NT2/D1 (cell line): ENCODE measurements around the gene SPATA46.

Experiments
- DNase-seq: peaks from one replicate; pipeline ENCODE4 v3.0.0-alpha.2; 2011; ENCODE audit warnings: low read depth, low spot score
- H3K27me3 ChIP-seq: 2 replicates; pipeline ENCODE4 v1.6.0; 2011; ENCODE audit warnings: mild to moderate bottlenecking; ENCODE audit not compliant: insufficient read length, insufficient read depth
- H3K36me3 ChIP-seq: 2 replicates; pipeline ENCODE4 v1.6.1; 2011; ENCODE audit warnings: mild to moderate bottlenecking, low read length, mixed read lengths; ENCODE audit not compliant: insufficient read depth, insufficient read length
- H3K4me1 ChIP-seq: 2 replicates; pipeline ENCODE4 v1.5.1; 2011; ENCODE audit not compliant: insufficient read depth, insufficient read length
- H3K4me3 ChIP-seq: 2 replicates; pipeline ENCODE4 v1.5.1; 2011; ENCODE audit warnings: low read depth; ENCODE audit not compliant: insufficient read length
- H3K9ac ChIP-seq: 2 replicates; pipeline ENCODE4 v1.6.0; 2011; ENCODE audit warnings: low read depth; ENCODE audit not compliant: insufficient read length
- H3K9me3 ChIP-seq: 2 replicates; pipeline ENCODE4 v1.5.1; 2011; ENCODE audit warnings: mild to moderate bottlenecking, low read length; ENCODE audit not compliant: insufficient read depth
- SUZ12 ChIP-seq: IDR thresholded peaks from 2 replicates; pipeline ENCODE4 v1.6.1; 2011; ENCODE audit not compliant: insufficient read length, insufficient read depth; ENCODE audit errors: extremely low read depth
- YY1 ChIP-seq: IDR thresholded peaks from 2 replicates; pipeline ENCODE4 v1.6.1; 2011; ENCODE audit not compliant: insufficient read length, insufficient read depth
- ZNF274 ChIP-seq: IDR thresholded peaks from 2 replicates; pipeline ENCODE4 v1.6.1; 2011; ENCODE audit warnings: mild to moderate bottlenecking, low read depth, low read length

The SPATA46 gene

DNA sequence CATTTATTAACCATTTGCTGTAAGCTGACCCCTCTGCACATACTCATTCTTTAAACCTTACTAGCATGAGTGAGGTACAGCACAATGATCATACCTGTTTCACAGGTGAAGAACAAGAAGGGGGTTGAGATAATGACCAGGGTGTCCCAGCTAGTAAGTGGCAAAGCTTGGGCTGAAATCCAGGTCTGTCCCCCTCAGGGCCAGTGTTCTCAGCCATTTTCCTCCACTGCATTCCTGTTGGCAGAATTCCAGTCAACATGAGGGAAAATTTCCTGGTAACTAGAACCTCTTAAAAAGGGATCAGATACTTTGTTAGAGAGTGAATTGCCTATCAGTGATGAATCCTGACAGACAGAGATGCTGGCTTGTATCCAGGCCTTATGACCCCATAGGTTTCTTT, 48.1 kb downstream of the SPATA46 start:
- DNase-seq, result no peak
- Histone ChIP-seq H3K36me3 (no peaks in the 10 kb centered on the region), H3K4me3 (no peak overlapping the region), H3K9ac (no peak overlapping the region), H3K4me1 (no peaks in the 10 kb centered on the region), H3K9me3 (no peaks in the 10 kb centered on the region), H3K27me3 (no peaks in the 10 kb centered on the region)
- TF ChIP-seq ZNF274 (no peak), SUZ12 (no peak), YY1 (no peak)

DNA sequence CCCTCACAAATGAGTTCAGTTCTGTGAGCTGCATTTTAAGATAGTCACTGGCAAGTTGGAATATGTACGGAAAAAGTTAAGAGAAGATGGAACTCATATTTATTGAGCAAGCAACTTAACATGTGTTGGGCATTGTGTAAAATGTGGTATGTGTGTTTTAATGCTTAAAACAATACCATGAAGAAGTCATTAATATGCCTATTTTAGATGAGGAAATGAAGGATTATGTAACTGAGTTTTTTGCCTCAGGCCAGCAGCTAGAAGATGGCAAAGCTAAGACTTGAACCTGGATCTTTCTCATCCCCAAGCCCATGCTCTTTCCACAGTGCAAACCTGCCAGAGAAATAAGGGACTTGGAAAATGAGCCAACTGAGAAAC, 48.9 kb downstream of the SPATA46 start:
- no peaks in the 10 kb centered on the region for H3K4me1 ChIP-seq
- H3K36me3 ChIP-seq, result no peaks in the 10 kb centered on the region
- no peak overlapping the region for H3K9ac ChIP-seq
- TF ChIP-seq YY1 (no peak), SUZ12 (no peak), ZNF274 (no peak)
- no peak overlapping the region for H3K4me3 ChIP-seq
- no peaks in the 10 kb centered on the region for H3K9me3 ChIP-seq
- no peaks in the 10 kb centered on the region for H3K27me3 ChIP-seq
- DNase-seq, result no peak

DNA sequence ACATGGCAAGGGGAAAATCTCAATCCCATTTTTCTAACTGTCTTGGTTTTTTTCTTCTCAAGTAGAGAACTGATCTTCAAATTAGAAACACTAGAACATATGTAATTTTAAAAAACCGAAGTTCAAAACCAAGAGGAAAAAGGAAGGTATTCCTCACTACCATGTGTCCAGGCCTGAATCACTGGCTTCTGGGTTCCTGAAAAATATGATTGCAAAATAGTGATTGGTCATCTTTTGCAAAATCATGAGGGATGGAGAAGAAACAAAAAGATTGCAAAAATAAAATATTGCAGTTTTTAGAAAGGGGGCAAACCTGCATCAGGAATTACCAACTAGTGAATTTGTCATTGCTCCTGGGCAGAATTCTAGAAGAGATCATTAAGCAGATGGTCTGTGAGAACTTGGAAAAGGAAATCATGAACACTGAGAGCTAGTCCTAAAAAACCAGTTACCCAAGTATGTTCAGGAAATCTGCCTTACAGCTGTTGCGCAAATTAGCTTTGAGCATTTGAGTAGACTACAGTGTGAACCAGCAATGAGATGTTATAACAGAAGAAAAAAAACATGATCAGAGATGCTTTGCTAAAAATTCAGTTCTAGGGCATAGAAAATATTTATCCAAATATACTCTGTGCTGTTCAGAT, 49.4 kb downstream of the SPATA46 start:
- Histone ChIP-seq H3K27me3 (no peaks in the 10 kb centered on the region), H3K9me3 (no peaks in the 10 kb centered on the region), H3K4me1 (no peaks in the 10 kb centered on the region), H3K4me3 (no peak overlapping the region), H3K9ac (no peak overlapping the region), H3K36me3 (no peaks in the 10 kb centered on the region)
- TF ChIP-seq ZNF274 (no peak), YY1 (no peak), SUZ12 (no peak)
- DNase-seq, result no peak

DNA sequence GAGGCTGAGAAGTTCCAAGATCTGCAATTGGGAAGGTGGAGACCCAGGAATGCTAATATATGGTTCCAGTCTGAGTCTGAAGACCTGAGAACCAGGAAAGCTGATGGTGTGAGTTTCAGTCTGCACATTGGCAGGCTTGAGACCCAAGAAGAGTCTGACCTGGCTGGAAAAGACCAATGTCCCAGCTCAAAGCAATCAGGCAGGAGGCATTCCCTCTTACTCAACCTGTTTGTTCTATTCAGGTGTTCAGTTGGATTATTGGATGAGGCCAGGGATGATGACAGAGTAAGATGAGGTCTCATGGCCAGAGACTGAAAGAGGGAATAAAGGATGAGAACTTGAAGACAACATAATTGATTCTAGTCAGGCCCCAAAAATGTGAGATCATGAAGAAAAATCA, 50.1 kb downstream of the SPATA46 start:
- Histone ChIP-seq H3K4me3 (no peak overlapping the region), H3K4me1 (no peaks in the 10 kb centered on the region), H3K36me3 (no peaks in the 10 kb centered on the region), H3K27me3 (no peaks in the 10 kb centered on the region), H3K9ac (no peak overlapping the region), H3K9me3 (no peaks in the 10 kb centered on the region)
- no peak for DNase-seq
- TF ChIP-seq YY1 (no peak), ZNF274 (no peak), SUZ12 (no peak)

DNA sequence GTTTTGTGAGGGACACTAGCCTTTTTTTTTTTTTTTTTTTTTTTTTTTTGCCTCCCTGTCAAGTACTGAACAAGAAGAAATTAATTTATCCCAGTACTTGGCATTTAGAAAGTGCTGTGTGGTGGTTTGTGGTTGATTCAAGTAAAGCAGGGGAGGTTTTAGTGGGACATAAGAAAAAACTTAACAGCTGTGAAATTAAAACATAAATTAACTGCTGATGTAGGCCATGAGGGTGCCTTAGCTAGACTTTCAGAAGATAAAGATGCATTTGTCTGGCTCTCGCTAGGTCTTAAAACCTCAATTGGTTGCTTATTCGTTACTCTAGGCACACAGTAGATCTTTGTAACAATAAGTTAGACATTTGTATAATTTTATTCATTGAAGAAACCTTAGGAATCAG, 52.3 kb downstream of the SPATA46 start:
- peaks cover 4% of the 10 kb centered on the region for H3K4me1 ChIP-seq
- no peak overlapping the region for H3K9ac ChIP-seq
- H3K27me3 ChIP-seq, result no peaks in the 10 kb centered on the region
- no peaks in the 10 kb centered on the region for H3K36me3 ChIP-seq
- H3K4me3 ChIP-seq, result no peak overlapping the region
- TF ChIP-seq YY1, result no peak
- TF ChIP-seq ZNF274, result no peak
- TF ChIP-seq SUZ12, result no peak
- DNase-seq, result no peak
- H3K9me3 ChIP-seq, result no peaks in the 10 kb centered on the region
